K562 (cell line): ENCODE measurements around the gene MED13L. TPM values are rescaled to one million over a fixed set of nuclear protein-coding genes. Genes with fewer than 3 reads are reported as not detected.

Source experiments
- ATAC-seq: fragments of 200-7000 bp; cut with Tn5 transposase; 3 replicates; pipeline ENCODE4 v1.9.1; 2020; ENCODE audit warnings: moderate library complexity
- BruUV-seq: library from RNA; stranded (reverse); fragments of 400-500 nt; replicated peaks from 2 replicates; lab custom pipeline; 2021; lab: Mats Ljungman, UMichigan
- CTCF ChIA-PET: fragments of 300-600 bp; formaldehyde crosslinking; extraction: SDS; loops from one replicate; lab custom pipeline; 2021; ENCODE audit warnings: low intra/inter-chr PET ratio; lab: Yijun Ruan, JAX
- POLR2A ChIA-PET: fragments of 300-600, 350-650 bp; sonication (Branson Sonifier 250); formaldehyde crosslinking; extraction: SDS; loops from one replicate; lab custom pipeline; 2021; ENCODE audit warnings: antibody characterized with exemption, inconsistent platforms; lab: Yijun Ruan, JAX
- DNase-seq, 4 experiments: peaks; one replicate each; pipeline versions ENCODE4 v3.0.0 to v3.0.0-alpha.2; 2011 to 2018; ENCODE audit warnings: low spot score in 3 of 4, mixed read lengths in 3 of 4; ENCODE audit errors: extremely low read depth in 1 of 4
- FAIRE-seq: peaks from 2 replicates; lab custom pipeline; 2011; peaks lifted over from hg19 to GRCh38; lab: Jason Lieb, UNC
- H2AFZ ChIP-seq: 2 replicates; pipeline ENCODE4 v1.6.0; 2011; ENCODE audit warnings: low read depth, low read length, control low read depth, inconsistent platforms
- H3K27ac ChIP-seq: fragments of 200-600 bp; 3 replicates; pipeline ENCODE4 v1.8.0; 2011; ENCODE audit warnings: low read depth, mild to moderate bottlenecking, control low read depth, inconsistent platforms, low read length, moderate library complexity, mixed read lengths; ENCODE audit errors: extremely low read depth
- H3K27me3 ChIP-seq, 2 experiments: fragments of 300-600 bp in 1 of 2; 2 replicates in 1 of 2; 3 replicates in 1 of 2; pipeline versions ENCODE4 v1.6.0 to v1.8.0; 2011; ENCODE audit warnings: inconsistent platforms in 2 of 2, low read length in 2 of 2, mild to moderate bottlenecking in 1 of 2, mixed read lengths in 1 of 2, moderate library complexity in 1 of 2; ENCODE audit not compliant: control insufficient read depth in 2 of 2, insufficient read depth in 2 of 2
- H3K36me3 ChIP-seq: fragments of 300-600 bp; 3 replicates; pipeline ENCODE4 v1.8.0; 2011; ENCODE audit warnings: mild to moderate bottlenecking, low read length, inconsistent platforms; ENCODE audit not compliant: control insufficient read depth, insufficient read depth
- H3K4me1 ChIP-seq, 2 experiments: fragments of 200-600 bp in 1 of 2; replicated peaks in 1 of 2; 2 replicates in 1 of 2; 3 replicates in 1 of 2; pipeline versions ENCODE4 v1.5.1 to v1.8.0; 2011; ENCODE audit warnings: inconsistent platforms in 2 of 2, low read length in 2 of 2, mild to moderate bottlenecking in 1 of 2, mixed read lengths in 1 of 2, moderate library complexity in 1 of 2; ENCODE audit not compliant: control insufficient read depth in 2 of 2, insufficient read depth in 2 of 2
- H3K4me2 ChIP-seq: 2 replicates; pipeline ENCODE4 v1.6.1; 2011; ENCODE audit warnings: low read length, control low read depth, inconsistent platforms, mixed read lengths; ENCODE audit not compliant: insufficient read depth
- H3K4me3 ChIP-seq: fragments of 200-600 bp; sonication (generic), shearing (Covaris generic); 2 replicates; pipeline ENCODE4 v1.5.1; 2016; ENCODE audit warnings: control low read depth, inconsistent platforms
- H3K79me2 ChIP-seq: fragments of 200-600 bp; 3 replicates; pipeline ENCODE4 v1.8.0; 2011; ENCODE audit warnings: low read length, inconsistent platforms; ENCODE audit not compliant: control insufficient read depth, insufficient read depth
- H3K9ac ChIP-seq, 2 experiments: 2 replicates each; pipeline versions ENCODE4 v1.6.0 to v1.6.1; 2011; ENCODE audit warnings: low read depth in 2 of 2, low read length in 2 of 2, control low read depth in 1 of 2, inconsistent platforms in 1 of 2, mild to moderate bottlenecking in 1 of 2, mixed read lengths in 1 of 2; ENCODE audit not compliant: insufficient read depth in 1 of 2
- H3K9me1 ChIP-seq: one replicate; pipeline ENCODE4 v1.6.0; 2011; ENCODE audit warnings: inconsistent platforms, mild to moderate bottlenecking, low read length, moderate library complexity; ENCODE audit not compliant: control insufficient read depth, insufficient read depth
- H3K9me3 ChIP-seq: replicated peaks from 2 replicates; pipeline ENCODE4 v1.5.1; 2011; ENCODE audit warnings: low read depth, low read length, inconsistent platforms; ENCODE audit not compliant: control insufficient read depth, insufficient read depth
- H4K20me1 ChIP-seq: replicated peaks from 2 replicates; pipeline ENCODE4 v1.6.1; 2011; ENCODE audit warnings: low read length, inconsistent platforms, mixed read lengths; ENCODE audit not compliant: control insufficient read depth, insufficient read depth
- CBX8 ChIP-seq: fragments of 200-600 bp; sonication (generic); IDR thresholded peaks from 2 replicates; pipeline ENCODE4 v1.6.1; 2012; ENCODE audit warnings: borderline replicate concordance, mixed run types, low read depth, mild to moderate bottlenecking, moderate library complexity, mixed read lengths, low read length, control low read depth, inconsistent platforms; ENCODE audit not compliant: poor library complexity, severe bottlenecking; ENCODE audit errors: extremely low read depth
- DDX20 ChIP-seq: fragments of 450-650 bp; IDR thresholded peaks from 2 replicates; pipeline ENCODE4 v1.6.1; 2016; ENCODE audit warnings: missing genetic modification characterization, low read depth, mild to moderate bottlenecking, missing compliant biosample characterization, moderate library complexity
- ETS2 ChIP-seq: IDR thresholded peaks from 2 replicates; pipeline ENCODE4 v1.6.1; 2016; ENCODE audit warnings: borderline replicate concordance, missing genetic modification characterization, mild to moderate bottlenecking, moderate library complexity, missing compliant biosample characterization; ENCODE audit not compliant: poor library complexity, severe bottlenecking
- HMGN3 ChIP-seq: IDR thresholded peaks from 2 replicates; pipeline ENCODE4 v1.6.1; 2011; ENCODE audit warnings: borderline replicate concordance, low read depth, mild to moderate bottlenecking, mixed read lengths, low read length; ENCODE audit not compliant: insufficient read length; ENCODE audit errors: extremely low read depth
- JUN ChIP-seq, 2 experiments: sonication (generic) in 1 of 2; formaldehyde crosslinking in 1 of 2; IDR thresholded peaks; 2 replicates each; pipeline versions ENCODE4 v1.6.1 to v1.8.0; 2012 to 2022; ENCODE audit warnings: borderline replicate concordance in 2 of 2, mild to moderate bottlenecking in 2 of 2, improper control_type of control experiment in 1 of 2, low read depth in 1 of 2, low read length in 1 of 2, missing genetic modification reagents in 1 of 2
- KAT7 ChIP-seq: sonication (generic); formaldehyde crosslinking; IDR thresholded peaks from 2 replicates; pipeline ENCODE4 v1.8.0; 2022; ENCODE audit warnings: missing genetic modification reagents, mild to moderate bottlenecking, borderline replicate concordance
- KDM4B ChIP-seq, 2 experiments: fragments of 450-650 bp in 1 of 2; sonication (generic) in 1 of 2; IDR thresholded peaks; 2 replicates each; pipeline ENCODE4 v1.6.1; 2016 to 2017; ENCODE audit warnings: borderline replicate concordance in 2 of 2, antibody characterized with exemption in 1 of 2, low read depth in 1 of 2, mild to moderate bottlenecking in 1 of 2
- KHSRP ChIP-seq: fragments of 450-650 bp; IDR thresholded peaks from 2 replicates; pipeline ENCODE4 v1.6.1; 2017
- MTA1 ChIP-seq: fragments of 450-650 bp; IDR thresholded peaks from 2 replicates; pipeline ENCODE4 v1.6.1; 2017; ENCODE audit warnings: borderline replicate concordance
- PML ChIP-seq: IDR thresholded peaks from 2 replicates; pipeline ENCODE4 v1.6.1; 2012; ENCODE audit warnings: low read length, inconsistent platforms
- SMARCB1 ChIP-seq: IDR thresholded peaks from 2 replicates; pipeline ENCODE4 v1.6.1; 2011; ENCODE audit warnings: improper control_type of control experiment, low read depth; ENCODE audit not compliant: insufficient read length
- SP2 ChIP-seq: IDR thresholded peaks from 2 replicates; pipeline ENCODE4 v1.6.1; 2011; ENCODE audit warnings: mild to moderate bottlenecking, low read depth, low read length, moderate library complexity; ENCODE audit not compliant: poor library complexity, severe bottlenecking; ENCODE audit errors: extremely low read depth
- TEAD1 ChIP-seq, 2 experiments: fragments of 450-650 bp in 1 of 2; sonication (generic) in 1 of 2; formaldehyde crosslinking; IDR thresholded peaks; 2 replicates each; pipeline versions ENCODE4 v1.4.0 to v1.8.0; 2020 to 2022; ENCODE audit warnings: mild to moderate bottlenecking in 2 of 2, missing genetic modification reagents in 1 of 2
- ZBTB9 ChIP-seq: fragments of 450-650 bp; formaldehyde crosslinking; IDR thresholded peaks from 2 replicates; pipeline ENCODE4 v1.4.0; 2020; ENCODE audit warnings: mild to moderate bottlenecking, moderate library complexity
- ZNF134 ChIP-seq: fragments of 250-450 bp; sonication (Bioruptor Pico); conservative IDR thresholded peaks from 2 replicates; pipeline ENCODE4 v1.4.0; 2020
- ZNF436 ChIP-seq: fragments of 250-450, 450-650 bp; sonication (Bioruptor Pico); formaldehyde crosslinking; IDR thresholded peaks from 2 replicates; pipeline ENCODE4 v1.7.0; 2020; ENCODE audit warnings: mild to moderate bottlenecking
- ZNF655 ChIP-seq: fragments of 250-450 bp; sonication (Bioruptor Pico); IDR thresholded peaks from 2 replicates; pipeline ENCODE4 v1.5.0; 2021
- WGBS: fragments of 100-300 bp; shearing (Covaris generic); methylation state at CpG from one replicate; pipeline ENCODE4 v1.1.6; 2016; ENCODE audit warnings: low coverage, mixed read lengths; ENCODE audit not compliant: insufficient coverage; ENCODE audit errors: missing lambda C conversion rate; 5-methylcytosine and 5-hydroxymethylcytosine counted together
- in situ Hi-C: fragments of 300-500 bp; cut with MboI; formaldehyde crosslinking; loops from 4 replicates; pipeline ENCODE4 v1.15.0; 2018; ENCODE audit warnings: inconsistent platforms, mixed read lengths
- intact Hi-C: fragments of 100-400 bp; cut with micrococcal nuclease; formaldehyde crosslinking; loops from 2 replicates; pipeline ENCODE4 v1.14.2; 2022
- polyA plus RNA-seq, 8 experiments: library from polyadenylated mRNA; depleted of rRNA in 4 of 8; stranded (reverse) in 5 of 8; unstranded in 3 of 8; fragments of >200 nt; fragmentation: Nextera tagmentation in 2 of 8; fragmentation: Illumina TruSeq in 1 of 8; extraction: Ambion mirVana in 2 of 8; extraction: Trizol in 1 of 8; gene quantifications; 2 replicates each; pipeline versions ENCODE4 v1.2.1 to v1.2.3, GENCODE V29; 2011 to 2014; ENCODE audit warnings: inconsistent platforms in 1 of 8, missing spikeins in 1 of 8
- total RNA-seq, 7 experiments: library from RNA; depleted of rRNA in 6 of 7; stranded (reverse); fragments of >200 nt in 6 of 7; fragmentation: Illumina TruSeq in 2 of 7; extraction: Trizol in 2 of 7; gene quantifications; 2 replicates each; pipeline versions ENCODE4 v1.2.1 to v1.2.3, GENCODE V29; 2011 to 2021; ENCODE audit warnings: low replicate concordance in 1 of 7
- TF ChIP-seq, protein P1 (sequence below): fragments of 450-650 bp; IDR thresholded peaks from 2 replicates; pipeline ENCODE4 v1.6.1; 2014; ENCODE audit warnings: low read depth, mild to moderate bottlenecking, moderate library complexity, borderline replicate concordance

The MED13L gene
- total and polyA plus RNA-seq, 9 of the 15 experiments (the other 6 are each of a cell fraction or from before 2014, with no cell fraction given): 13.4 to 90.3 (median 36.9) TPM

- H3K4me3 ChIP-seq: no peak overlapping the region
- no peaks in the 10 kb centered on the region for H3K27me3 ChIP-seq
- H2AFZ ChIP-seq: no peak overlapping the region
- CTCF ChIA-PET: no interaction called here
- H3K4me2 ChIP-seq: no peak overlapping the region
- WGBS: 50% methylated on average over 4 of the region's 4 CpGs
- DNase-seq (no peak), ATAC-seq (no peak), FAIRE-seq (no peak)
- no peak overlapping the region for H3K27ac ChIP-seq
- H3K36me3 ChIP-seq: no peaks in the 10 kb centered on the region
- no peaks in the 10 kb centered on the region for H3K79me2 ChIP-seq
- H3K9ac ChIP-seq: no peak overlapping the region
- in situ Hi-C loops: no loop called here
- intact Hi-C loops: no loop called here
- BruUV-seq: no TSS peak
- H4K20me1 ChIP-seq: no peaks in the 10 kb centered on the region
- POLR2A ChIA-PET: no interaction called here
- peaks cover 4 to 7% of the 10 kb centered on the region in 2 experiments; a peak in 2 of 5 replicates for H3K4me1 ChIP-seq
- no peaks in the 10 kb centered on the region for H3K9me3 ChIP-seq
- H3K9me1 ChIP-seq: no peaks in the 10 kb centered on the region
- TF ChIP-seq DDX20 (tag): no peak
- TF ChIP-seq SP2: no peak
- no peak for TF ChIP-seq JUN (IDR thresholded peaks at IDR 0.05; ENCODE audit: borderline replicate concordance, low read depth, low read length)
- no peak for TF ChIP-seq JUN (CRISPR knock-in tag; IDR thresholded peaks at IDR 0.05; ENCODE audit: borderline replicate concordance)
- TF ChIP-seq ZNF436 (CRISPR knock-in tag): no peak
- TF ChIP-seq, protein P1, sequence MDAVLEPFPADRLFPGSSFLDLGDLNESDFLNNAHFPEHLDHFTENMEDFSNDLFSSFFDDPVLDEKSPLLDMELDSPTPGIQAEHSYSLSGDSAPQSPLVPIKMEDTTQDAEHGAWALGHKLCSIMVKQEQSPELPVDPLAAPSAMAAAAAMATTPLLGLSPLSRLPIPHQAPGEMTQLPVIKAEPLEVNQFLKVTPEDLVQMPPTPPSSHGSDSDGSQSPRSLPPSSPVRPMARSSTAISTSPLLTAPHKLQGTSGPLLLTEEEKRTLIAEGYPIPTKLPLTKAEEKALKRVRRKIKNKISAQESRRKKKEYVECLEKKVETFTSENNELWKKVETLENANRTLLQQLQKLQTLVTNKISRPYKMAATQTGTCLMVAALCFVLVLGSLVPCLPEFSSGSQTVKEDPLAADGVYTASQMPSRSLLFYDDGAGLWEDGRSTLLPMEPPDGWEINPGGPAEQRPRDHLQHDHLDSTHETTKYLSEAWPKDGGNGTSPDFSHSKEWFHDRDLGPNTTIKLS: no peak
- TF ChIP-seq ZNF655 (CRISPR knock-in tag): no peak
- no peak for TF ChIP-seq KAT7
- TF ChIP-seq ETS2 (tag): no peak
- TF ChIP-seq CBX8: no peak
- no peak for TF ChIP-seq HMGN3
- no peak for TF ChIP-seq SMARCB1
- no peak for TF ChIP-seq KHSRP
- no peak for TF ChIP-seq ZNF134
- no peak for TF ChIP-seq MTA1
- no peak for TF ChIP-seq ZBTB9 (CRISPR knock-in tag)
- no peak for TF ChIP-seq KDM4B (IDR thresholded peaks at IDR 0.05; ENCODE audit: borderline replicate concordance in 2 of 2, low read depth in 1 of 2)
- TF ChIP-seq PML: no peak
- TF ChIP-seq TEAD1 (CRISPR knock-in tag; IDR thresholded peaks at IDR 0.05): no peak
These were observed 24.1 kb upstream of the MED13L start for GRCh38 chr12:116301621-116302020.
